ENCODE results near the gene TMED4. TPM values are rescaled to one million over a fixed set of nuclear protein-coding genes. Genes with fewer than 3 reads are reported as not detected.

Gene TMED4
- total RNA-seq, 2 experiments from 2014 or later = 68.6 to 80.5 TPM

GRCh38 chr7:44617225-44617890 is 35.3 kb upstream of the TMED4 start:
- H3K36me3 ChIP-seq (ENCODE audit: insufficient read depth, low read length) = peaks cover 27% of the 10 kb centered on the region
- ChIA-PET POLR2A (interaction anchor here (1.4 to 2.6 kb wide), 2 partner anchors 10 to 22 kb away, joined by 4 to 8 read pairs; partner anchors contain the start of gene OGDH), CTCF (ENCODE audit: unreplicated experiment) (no interaction called here)
- BruUV-seq (replicated peaks) = no TSS peak
- TF ChIP-seq EZH2phosphoT487 (IDR thresholded peaks at IDR 0.05; ENCODE audit: borderline replicate concordance, low read depth, low read length) (no peak), CTCF (conservative IDR thresholded peaks at IDR 0.05; ENCODE audit: low read length) (no peak)
- no peak overlapping the region for H3K4me3 ChIP-seq (ENCODE audit: low read depth, low read length, poor library complexity, severe bottlenecking)
- peaks cover 10% of the 10 kb centered on the region for H4K20me1 ChIP-seq (ENCODE audit: insufficient read depth, low read length)
- H3K27ac ChIP-seq (ENCODE audit: low read depth, low read length, poor library complexity, severe bottlenecking) = no peak overlapping the region
- H3K9me3 ChIP-seq (ENCODE audit: low read length) = no peaks in the 10 kb centered on the region
- intact Hi-C loops (cut with micrococcal nuclease; ENCODE audit: unreplicated experiment) = no loop called here
- H2AFZ ChIP-seq (ENCODE audit: low read length) = no peak overlapping the region
- DNase-seq (ENCODE audit: low spot score) = no peak
- H3K79me2 ChIP-seq (ENCODE audit: insufficient read depth, low read depth, low read length) = peaks cover 97% of the 10 kb centered on the region
- no peaks in the 10 kb centered on the region for H3K9me2 ChIP-seq (ENCODE audit: insufficient read depth, low read length)
- no peak overlapping the region for H3K4me2 ChIP-seq (ENCODE audit: low read length)
- H3K4me1 ChIP-seq (ENCODE audit: insufficient read depth, low read length, poor library complexity, severe bottlenecking) = peaks cover 18% of the 10 kb centered on the region

- H3K9me3 ChIP-seq (ENCODE audit: low read length) = no peaks in the 10 kb centered on the region
- peaks cover 18% of the 10 kb centered on the region for H3K4me1 ChIP-seq (ENCODE audit: insufficient read depth, low read length, poor library complexity, severe bottlenecking)
- no peak overlapping the region for H3K4me2 ChIP-seq (ENCODE audit: low read length)
- peaks cover 97% of the 10 kb centered on the region for H3K79me2 ChIP-seq (ENCODE audit: insufficient read depth, low read depth, low read length)
- no peaks in the 10 kb centered on the region for H3K9me2 ChIP-seq (ENCODE audit: insufficient read depth, low read length)
- DNase-seq (ENCODE audit: low spot score) = no peak
- no peak overlapping the region for H2AFZ ChIP-seq (ENCODE audit: low read length)
- no peak overlapping the region for H3K4me3 ChIP-seq (ENCODE audit: low read depth, low read length, poor library complexity, severe bottlenecking)
- POLR2A ChIA-PET = interaction anchor here (0.5 to 2.6 kb wide), 5 partner anchors 10 to 230 kb away, joined by 3 to 8 read pairs (median 4); partner anchors contain the start of gene OGDH
- peaks cover 20% of the 10 kb centered on the region for H3K36me3 ChIP-seq (ENCODE audit: insufficient read depth, low read length)
- CTCF ChIA-PET (ENCODE audit: unreplicated experiment) = no interaction called here
- TF ChIP-seq CTCF (conservative IDR thresholded peaks at IDR 0.05; ENCODE audit: low read length) = no peak
- TF ChIP-seq EZH2phosphoT487 (IDR thresholded peaks at IDR 0.05; ENCODE audit: borderline replicate concordance, low read depth, low read length) = no peak
- peaks cover 10% of the 10 kb centered on the region for H4K20me1 ChIP-seq (ENCODE audit: insufficient read depth, low read length)
- no TSS peak for BruUV-seq (replicated peaks)
- no peak overlapping the region for H3K27ac ChIP-seq (ENCODE audit: low read depth, low read length, poor library complexity, severe bottlenecking)
- intact Hi-C loops (cut with micrococcal nuclease; ENCODE audit: unreplicated experiment) = no loop called here
Measured at GRCh38 chr7:44616545-44616944, 34.5 kb upstream of the TMED4 start.

GRCh38 chr7:44615793-44616192 is 33.8 kb upstream of the TMED4 start:
- ChIA-PET CTCF (ENCODE audit: unreplicated experiment) (no interaction called here), POLR2A (interaction anchor here (0.5 to 2.6 kb wide), 5 partner anchors 9 to 231 kb away, joined by 3 to 8 read pairs (median 4); partner anchors contain the start of gene OGDH)
- no TSS peak for BruUV-seq (replicated peaks)
- peaks cover 97% of the 10 kb centered on the region for H3K79me2 ChIP-seq (ENCODE audit: insufficient read depth, low read depth, low read length)
- H3K9me3 ChIP-seq (ENCODE audit: low read length) = no peaks in the 10 kb centered on the region
- H3K36me3 ChIP-seq (ENCODE audit: insufficient read depth, low read length) = peaks cover 16% of the 10 kb centered on the region
- no peak overlapping the region for H3K4me3 ChIP-seq (ENCODE audit: low read depth, low read length, poor library complexity, severe bottlenecking)
- H2AFZ ChIP-seq (ENCODE audit: low read length) = no peak overlapping the region
- H3K4me1 ChIP-seq (ENCODE audit: insufficient read depth, low read length, poor library complexity, severe bottlenecking) = peaks cover 18% of the 10 kb centered on the region
- intact Hi-C loops (cut with micrococcal nuclease; ENCODE audit: unreplicated experiment) = no loop called here
- no peak for TF ChIP-seq CTCF (conservative IDR thresholded peaks at IDR 0.05; ENCODE audit: low read length)
- no peak for TF ChIP-seq EZH2phosphoT487 (IDR thresholded peaks at IDR 0.05; ENCODE audit: borderline replicate concordance, low read depth, low read length)
- H3K4me2 ChIP-seq (ENCODE audit: low read length) = peak overlapping the region; percentile 14; the same call in 1 of the 2 replicates
- H4K20me1 ChIP-seq (ENCODE audit: insufficient read depth, low read length) = peaks cover 10% of the 10 kb centered on the region
- no peak for DNase-seq (ENCODE audit: low spot score)
- no peaks in the 10 kb centered on the region for H3K9me2 ChIP-seq (ENCODE audit: insufficient read depth, low read length)
- no peak overlapping the region for H3K27ac ChIP-seq (ENCODE audit: low read depth, low read length, poor library complexity, severe bottlenecking)
